Activated CD8-positive, alpha-beta memory T cell treated with anti-CD3 and anti-CD28 coated beads, Interleukin-2, amount 50 U/mL, for 4 hours (primary cell): Measurements from ENCODE around the gene KDM3A.

Experiments used
- DNase-seq: peaks from one replicate; pipeline ENCODE4 v3.0.0-alpha.2; 2020

Gene KDM3A

DNA sequence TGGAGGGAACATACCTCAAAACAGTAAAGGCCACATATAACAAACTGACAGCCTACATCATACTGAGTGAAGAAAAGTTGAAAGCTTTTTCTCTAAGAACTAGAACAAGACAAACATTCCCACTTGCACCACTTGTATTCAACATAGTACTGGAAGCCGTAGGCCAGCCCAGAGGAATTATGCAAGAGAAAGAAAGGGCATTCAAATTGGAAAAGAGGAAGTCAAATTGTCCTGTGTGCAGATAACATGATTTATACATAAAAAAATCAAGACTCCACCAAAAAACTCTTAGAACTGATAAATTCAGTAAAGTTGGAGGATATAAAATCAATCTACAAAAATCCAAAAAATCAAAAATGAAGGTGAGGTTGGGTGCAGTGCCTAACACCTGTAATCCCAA lies 8.0 kb upstream of the KDM3A start:
- no peak for DNase-seq

DNA sequence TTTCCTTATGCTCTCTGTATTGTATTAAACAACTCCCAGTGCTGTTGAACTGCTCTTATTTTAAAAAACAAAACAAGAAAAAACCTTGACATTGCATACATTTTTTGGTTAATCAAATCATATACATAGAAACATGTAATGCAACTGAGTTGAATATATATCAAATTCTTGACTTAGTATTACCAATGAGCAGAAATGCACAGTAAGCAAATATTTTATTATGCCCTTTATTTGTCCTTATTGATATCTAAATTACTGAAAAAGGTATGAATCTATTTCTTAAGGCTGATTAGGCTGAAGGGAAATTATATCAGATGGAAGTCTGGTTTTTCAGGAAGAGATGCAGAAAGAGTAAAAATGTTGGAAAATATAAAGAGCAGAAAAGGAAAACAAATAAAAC lies 6.9 kb upstream of the KDM3A start:
- DNase-seq, result no peak

DNA sequence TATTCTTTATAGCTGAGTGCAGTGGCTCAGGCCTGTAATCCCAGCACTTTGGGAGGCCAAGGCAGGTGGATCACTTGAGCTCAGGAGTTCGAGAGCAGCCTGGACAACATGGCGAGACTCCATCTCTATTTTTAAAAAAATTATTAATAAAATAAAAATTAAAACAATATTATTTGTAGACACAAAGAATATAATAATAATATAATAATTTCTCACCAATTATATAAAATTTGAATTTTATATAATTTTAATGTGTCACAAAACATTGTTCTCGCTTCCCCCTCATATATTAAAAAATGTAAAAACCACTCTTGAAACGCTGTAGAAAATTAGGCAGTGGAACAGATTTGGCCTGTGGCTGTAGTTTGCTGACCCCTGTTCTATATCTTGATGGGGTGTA lies 5.6 kb upstream of the KDM3A start:
- DNase-seq, result no peak

DNA sequence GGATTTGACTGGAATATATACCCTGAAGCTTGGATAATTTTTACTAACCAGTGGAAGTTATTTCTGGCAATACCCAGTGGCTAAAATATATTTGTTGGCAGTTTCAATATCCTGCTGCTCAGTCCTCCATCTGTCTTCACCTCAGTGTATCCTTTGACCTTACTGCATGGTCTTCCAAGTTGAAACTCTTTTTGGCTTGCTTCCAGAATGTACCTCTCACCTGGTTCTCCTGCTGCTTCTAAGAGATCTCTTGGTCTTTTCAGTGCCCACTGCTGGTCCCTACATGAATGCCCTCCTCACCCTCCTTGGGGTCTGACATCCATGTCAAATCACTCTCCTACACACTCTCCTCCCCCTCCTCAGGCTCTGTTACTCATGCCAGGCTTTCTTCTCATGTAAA lies 4.8 kb upstream of the KDM3A start:
- no peak for DNase-seq

DNA sequence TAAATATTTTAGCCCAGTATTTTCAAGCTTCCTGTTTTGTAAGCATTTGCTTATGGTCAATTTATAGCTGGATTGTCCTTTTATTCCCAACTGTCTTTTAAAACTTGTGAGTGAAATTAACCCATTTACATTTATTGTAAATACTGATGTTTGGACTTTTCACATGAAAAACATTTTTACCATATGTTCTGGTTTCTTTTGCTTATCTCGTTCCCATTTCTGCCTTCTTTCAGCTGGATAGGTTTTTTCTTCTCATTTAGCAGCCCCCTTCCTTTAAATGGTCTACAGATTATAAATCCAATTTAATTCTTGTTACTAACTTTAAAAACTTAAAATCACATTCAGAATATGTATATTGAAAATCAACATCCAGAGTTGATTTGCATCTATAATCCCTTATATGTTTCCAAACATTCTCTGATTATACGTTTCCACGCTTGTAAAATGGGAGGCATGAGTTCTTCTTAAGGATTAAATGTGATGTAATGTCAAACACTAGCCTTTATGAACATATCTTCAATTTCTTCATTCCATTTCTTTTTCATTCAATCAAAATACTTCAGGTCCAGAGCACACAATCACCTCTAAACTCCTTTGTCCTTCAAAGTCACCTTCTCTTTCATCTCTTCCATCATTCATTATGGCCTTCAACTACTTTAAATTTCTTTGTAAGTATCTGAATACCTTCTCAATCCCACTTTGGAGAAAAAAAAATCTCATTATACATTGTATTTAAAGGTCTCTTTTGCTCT lies 1.1 kb upstream of the KDM3A start:
- no peak for DNase-seq

DNA sequence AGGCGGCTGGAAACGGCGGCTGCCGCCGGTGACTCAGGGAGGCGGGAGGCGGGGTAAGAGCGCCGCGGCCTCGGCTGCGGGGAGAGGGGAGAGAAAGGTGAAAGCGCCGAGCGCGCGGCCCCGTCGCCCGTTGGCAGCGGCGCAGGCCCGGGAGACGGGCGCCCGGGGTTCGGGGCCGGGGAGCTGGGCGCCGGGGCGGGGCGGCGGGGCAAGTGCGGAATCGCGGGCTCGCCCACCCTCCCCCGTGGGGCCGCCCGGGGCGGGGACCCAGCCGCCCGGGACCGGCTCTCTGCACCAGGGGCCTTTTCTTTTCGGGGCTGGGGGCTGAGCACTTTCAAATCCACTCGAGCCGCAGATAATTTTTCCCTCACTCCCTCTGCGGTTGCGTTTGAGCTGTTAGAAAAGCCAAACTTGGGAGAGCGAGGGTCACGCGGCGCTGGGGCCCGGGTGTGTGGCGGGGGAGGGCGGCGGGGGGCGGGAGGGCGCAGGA lies 266 bp downstream of the KDM3A start:
- no peak for DNase-seq

DNA sequence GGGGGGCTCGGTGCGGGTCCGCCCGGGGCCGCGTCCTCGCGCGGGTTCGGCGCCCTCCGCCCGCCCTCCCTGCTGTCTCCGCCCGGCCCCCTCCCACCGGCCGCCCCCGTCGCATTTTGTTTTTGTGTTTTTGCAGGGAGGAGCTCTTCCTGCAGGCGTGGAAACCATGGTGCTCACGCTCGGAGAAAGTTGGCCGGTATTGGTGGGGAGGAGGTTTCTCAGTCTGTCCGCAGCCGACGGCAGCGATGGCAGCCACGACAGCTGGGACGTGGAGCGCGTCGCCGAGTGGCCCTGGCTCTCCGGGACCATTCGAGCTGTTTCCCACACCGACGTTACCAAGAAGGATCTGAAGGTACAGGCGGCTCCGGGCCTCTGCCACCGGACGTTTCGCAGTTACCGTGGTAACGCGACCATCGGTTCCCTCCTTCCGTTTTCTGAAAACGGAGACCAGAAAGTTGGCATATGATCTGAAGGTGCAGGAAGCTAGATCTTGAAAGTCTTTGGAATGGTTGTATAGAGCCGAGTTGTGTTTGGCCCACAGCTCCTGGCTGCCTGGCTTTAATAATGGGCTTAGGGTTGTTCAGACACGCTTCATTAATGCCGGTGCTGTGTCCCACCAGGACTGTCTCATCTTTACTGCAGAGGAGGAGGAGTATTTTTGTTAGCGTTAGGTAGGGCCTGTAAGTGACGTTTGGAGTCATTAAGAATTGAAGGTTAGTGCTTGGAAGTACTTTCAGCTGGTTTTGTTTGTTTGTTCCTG lies 891 bp downstream of the KDM3A start:
- DNase-seq, result peak; percentile 64

DNA sequence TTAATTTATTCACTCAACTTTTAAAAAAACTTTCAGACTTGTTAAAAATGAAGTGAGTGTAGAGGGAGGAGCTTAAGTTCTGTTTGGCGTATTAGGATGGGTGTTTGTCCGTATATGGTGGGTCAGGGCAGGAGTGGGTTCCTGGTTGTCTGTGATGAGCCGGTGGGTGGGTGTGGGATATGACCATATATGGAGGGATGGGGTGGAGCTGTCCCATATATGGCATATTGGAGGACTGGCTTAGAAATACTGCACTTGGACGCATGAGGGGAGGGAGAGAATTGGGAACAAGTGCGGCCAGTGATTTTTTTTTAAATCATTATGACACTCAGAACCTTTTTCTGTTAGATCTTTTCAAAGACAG lies 1.5 kb downstream of the KDM3A start:
- peak; percentile 65 for DNase-seq

DNA sequence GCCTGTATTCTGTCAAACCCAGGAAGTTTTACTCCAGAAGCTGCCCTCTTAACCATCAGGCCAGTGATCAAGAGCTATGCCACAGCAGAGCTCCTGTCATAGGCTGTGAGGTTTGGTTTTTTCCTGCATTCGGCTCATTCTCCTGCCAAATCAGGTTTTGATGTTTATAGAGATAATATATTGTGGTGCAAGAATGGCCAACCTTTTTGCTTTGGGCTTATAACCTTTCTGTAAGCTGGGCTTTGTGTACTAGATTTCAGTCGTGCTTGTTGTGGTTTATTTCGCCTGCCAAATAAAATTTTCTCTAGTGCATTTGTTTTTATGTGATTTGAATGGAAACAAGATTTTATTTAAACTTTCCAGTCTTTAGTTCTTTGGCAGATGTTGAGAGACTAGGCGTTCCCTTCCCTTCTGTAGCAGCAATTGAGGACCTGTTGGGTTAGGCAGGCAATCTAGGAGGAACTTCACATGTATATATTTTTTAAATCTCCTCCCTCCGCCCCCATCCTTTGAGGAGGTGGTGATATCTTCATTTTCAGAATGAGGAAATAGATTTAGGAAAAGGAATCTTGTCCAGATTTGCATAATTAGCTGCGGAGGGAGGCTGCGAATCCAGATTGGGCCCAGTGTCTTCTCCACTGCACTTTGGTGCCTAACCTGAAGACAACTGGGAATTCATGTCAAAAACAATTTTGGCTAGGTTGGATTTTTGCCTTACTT lies 2.6 kb downstream of the KDM3A start:
- no peak for DNase-seq

DNA sequence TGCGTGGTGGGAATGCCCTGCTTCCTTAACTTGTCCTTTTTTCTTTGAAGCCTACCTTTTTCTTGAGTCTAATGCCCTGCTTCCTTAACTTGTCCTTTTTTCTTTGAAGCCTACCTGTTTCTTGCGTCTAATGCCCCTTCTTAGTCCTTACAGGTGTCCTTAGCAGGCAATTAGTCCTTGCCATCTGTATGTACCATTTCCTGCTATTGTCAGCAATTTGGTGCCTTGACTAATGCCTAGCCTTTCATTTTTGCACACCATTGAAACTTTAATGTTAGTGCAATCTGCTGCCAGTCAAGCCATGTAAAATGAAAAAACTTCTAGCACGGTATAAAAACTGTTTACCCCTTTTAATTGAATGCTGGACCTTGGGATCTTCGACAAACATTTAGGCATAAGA lies 4.3 kb downstream of the KDM3A start:
- no peak for DNase-seq

DNA sequence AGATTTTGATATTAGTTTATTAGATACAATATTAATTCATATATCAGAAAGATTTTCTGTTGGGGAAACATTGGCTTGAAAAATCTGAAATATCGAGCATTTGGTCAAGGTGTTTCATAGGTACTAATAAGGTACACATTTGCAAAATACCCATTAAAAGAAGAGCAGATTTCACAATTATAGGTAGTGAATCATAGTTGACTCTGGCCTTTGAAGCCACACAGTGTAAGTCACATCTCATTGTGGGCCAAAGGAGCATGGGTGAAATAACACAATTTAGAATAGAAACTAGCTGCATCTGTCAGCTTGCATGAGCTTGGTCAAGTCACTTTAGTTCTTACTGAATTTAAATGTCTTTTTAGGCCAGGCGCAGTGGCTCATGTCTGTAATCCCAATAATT lies 4.9 kb downstream of the KDM3A start:
- no peak for DNase-seq

DNA sequence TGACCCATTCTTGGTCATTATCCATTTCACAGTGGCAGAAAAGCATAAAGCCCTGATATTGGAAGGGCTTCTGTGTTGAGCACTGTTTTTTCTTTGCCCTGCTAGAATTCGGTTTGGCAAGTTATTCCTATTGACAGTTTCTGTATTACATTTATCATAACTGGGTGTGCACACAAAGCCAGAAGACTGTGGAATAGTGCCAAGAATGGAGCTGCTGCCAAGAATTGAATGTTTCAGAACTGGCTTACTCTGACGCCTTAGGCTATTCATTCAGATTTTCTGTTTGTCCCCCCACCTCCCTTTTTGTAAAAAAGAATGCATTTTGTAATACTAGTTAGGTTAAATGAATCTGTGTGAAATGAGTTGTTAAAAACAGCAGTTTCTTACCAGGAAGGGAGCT lies 12.7 kb downstream of the KDM3A start:
- no peak for DNase-seq

DNA sequence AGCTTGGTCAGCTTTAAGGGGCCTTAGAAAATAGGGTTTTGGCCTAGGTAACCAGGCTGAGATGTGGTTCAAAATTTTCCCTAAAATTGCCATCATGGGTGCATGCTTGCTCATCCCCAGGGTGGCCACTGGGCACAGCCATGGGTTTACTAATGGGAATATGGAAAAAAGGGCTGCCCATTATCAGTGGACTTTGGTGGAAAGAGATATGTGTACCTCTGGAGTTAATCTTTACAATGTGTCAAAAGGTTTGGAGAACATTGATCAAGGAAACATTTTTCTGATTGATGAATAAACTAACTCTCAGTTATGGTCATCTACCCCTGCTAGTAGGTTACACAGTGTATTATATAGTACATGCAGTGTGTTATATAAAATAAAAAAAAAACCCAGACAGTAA lies 13.1 kb downstream of the KDM3A start:
- no peak for DNase-seq

DNA sequence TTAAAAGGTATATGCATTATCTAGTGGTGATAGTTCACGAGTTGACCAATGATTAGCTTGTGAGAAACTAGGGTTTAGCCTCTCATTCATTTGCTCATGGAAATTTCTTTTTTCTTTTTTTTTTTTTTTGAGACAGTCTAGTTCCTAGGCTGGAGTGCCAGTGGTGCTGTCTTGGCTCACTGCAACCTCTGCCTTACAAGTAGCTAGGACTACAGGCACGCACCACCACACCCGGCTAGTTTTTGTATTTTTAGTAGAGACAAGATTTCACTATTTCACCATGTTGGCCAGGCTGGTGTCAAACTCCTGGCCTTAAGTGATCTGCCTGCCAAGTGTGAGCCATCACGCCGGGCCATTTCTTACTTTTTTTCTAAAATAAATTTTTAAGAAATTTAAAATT lies 14.0 kb downstream of the KDM3A start:
- DNase-seq, result no peak

DNA sequence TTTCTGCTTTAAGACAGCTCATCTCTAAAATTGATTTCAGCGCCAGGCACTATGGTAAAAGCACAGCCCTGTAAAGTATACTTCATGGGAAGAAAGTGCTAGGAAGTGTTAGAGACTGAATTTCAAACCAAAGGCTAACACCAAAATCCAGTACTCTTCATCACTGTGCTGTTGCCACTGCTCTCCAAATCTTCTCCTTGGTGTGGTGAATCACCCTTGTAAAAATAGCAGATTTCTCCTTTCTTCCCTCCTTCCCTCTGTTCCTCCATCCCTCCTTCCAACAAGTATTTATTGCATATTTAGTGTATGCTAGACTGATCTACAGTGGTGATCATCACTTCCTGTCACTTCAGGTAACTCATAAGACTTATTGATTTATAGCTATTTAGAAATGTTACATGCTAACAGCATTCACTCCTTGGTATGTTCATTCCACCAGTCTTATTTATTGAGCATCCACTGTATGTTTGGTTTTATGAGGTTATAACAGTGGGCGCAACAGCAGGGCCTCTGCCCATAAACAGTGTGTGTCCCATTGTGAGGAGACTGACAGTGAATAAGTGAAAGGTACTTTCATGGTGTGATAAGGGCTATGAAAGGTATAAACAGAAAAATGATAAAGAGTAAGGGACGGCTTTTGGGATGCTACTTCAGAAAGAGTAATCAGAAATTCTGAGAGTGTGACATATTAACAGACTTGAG lies 20.0 kb downstream of the KDM3A start:
- no peak for DNase-seq

DNA sequence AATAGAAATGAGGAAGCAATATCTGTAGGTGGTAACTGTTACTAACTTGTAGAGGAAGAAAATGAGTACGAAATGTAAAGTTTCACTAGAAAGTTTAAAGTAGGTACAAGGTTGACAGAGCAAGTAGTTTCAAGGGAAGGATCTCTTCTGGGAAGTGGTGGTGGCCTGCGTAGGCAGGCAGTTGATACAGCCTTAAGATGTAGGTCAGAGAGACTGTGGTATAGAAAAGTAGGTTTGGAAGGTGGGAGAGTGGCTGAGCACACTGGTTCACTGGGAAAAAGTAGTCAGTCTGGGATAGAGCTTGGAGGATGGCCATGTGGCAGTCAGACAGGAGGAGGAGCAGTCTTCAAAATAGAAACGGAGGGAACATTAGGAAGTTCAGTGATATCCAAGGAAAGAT lies 23.5 kb downstream of the KDM3A start:
- no peak for DNase-seq

DNA sequence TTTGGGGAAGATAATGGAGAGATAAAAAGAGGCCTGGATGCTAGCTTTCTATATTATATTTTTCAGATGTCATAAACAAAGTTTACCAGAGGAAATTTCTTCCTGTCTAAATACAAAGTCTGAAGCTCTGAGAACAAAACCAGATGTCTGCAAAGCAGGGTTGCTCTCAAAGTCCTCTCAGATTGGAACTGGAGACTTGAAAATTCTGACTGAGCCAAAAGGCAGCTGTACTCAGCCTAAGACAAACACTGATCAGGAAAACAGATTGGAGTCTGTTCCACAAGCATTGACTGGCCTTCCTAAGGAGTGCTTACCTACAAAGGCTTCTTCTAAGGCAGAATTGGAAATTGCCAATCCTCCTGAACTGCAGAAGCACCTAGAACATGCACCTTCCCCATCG lies 25.1 kb downstream of the KDM3A start:
- no peak for DNase-seq

DNA sequence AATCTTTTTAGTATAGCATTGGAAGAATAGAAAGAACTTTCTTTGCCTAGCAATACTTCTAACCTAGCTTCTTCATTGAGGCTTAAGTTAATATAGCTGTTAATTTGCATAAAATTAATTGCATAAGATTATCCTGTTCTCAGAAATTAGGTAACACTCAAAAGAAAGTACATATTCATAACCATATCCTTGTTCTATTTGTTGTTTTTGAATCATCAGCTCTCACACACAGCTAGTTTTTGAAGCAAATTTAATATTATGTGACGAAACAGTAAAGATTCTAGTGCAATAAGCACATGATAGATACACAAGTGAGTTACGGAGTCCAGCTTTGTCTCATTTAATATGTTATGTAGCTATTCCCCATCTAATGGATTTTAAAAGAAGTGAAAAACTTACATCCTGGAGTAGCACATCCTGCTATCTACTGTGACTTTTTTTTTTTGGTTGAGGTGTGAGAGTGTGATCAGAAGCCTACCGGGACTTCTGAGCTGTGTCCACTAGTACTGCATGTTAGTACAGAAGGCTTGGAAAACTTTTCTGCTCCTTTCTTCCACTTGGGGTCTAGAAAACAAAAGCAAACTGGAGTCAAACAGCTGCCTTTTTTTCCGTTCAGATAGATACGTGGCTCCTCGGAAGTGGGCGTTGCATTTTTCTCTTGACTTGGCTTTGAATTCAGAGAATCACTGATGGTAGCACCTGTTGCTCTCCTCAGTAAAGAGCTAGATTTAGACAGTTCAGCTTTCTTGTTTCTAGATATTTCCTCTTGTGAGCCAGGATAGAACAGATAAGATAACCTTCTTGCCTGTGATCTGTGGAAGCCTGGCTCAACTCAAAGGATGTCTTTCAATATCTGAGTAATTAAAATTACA lies 27.2 kb downstream of the KDM3A start:
- no peak for DNase-seq

DNA sequence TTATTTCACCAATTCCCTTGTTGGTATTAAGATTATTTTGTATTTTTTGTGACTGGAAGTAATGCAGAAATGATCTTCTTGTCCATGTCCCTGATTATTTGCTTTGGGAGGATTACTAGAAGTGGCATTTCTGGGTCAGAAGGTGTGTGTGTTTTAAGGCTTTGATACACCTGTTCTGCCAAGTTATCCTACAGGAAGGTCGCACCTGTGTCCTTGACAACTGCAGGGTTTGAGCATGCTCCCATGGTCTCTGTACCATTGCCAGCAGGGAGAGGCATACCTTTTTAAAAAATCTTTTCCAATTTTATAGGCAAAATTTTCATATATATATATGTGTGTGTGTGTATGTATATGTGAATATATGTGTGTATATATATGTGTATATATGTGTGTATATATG lies 29.7 kb downstream of the KDM3A start:
- DNase-seq, result no peak

DNA sequence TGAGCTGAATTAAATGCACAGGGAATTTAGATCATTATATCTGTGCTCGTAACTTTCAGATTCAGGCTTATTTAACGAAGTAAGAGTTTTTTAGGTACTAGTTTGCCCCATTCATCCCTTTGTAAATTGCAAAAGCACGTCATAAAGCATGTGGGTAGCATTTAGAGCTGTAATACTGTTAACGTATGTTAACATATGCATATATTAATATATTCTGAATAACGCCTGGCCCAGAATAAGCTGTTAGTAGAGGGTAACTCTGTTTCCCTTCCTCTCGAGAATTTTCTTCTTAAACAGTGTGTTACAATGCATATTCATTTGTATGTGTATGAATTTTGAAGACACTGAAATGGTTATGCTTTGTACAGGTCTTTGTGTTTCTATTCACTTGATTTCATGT lies 30.5 kb downstream of the KDM3A start:
- no peak for DNase-seq

DNA sequence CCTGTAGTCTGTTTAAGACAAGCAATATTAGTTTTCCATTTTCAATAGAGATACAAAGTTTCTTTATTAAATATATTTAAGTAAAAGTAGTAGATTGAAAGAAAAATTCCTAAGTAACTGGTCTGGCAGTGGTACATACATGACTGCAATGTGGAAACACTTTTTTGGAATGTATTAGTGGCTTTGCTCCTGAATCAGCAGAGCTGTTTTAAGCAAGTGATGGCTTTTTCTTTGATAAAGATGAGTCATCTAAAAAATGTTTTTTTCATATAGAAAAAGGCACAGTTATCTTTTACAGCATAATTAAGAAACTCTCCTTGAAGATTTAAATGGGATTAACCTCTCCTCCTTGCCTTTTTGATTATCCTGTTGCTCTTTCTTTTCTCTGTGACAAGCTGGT lies 34.9 kb downstream of the KDM3A start:
- no peak for DNase-seq

DNA sequence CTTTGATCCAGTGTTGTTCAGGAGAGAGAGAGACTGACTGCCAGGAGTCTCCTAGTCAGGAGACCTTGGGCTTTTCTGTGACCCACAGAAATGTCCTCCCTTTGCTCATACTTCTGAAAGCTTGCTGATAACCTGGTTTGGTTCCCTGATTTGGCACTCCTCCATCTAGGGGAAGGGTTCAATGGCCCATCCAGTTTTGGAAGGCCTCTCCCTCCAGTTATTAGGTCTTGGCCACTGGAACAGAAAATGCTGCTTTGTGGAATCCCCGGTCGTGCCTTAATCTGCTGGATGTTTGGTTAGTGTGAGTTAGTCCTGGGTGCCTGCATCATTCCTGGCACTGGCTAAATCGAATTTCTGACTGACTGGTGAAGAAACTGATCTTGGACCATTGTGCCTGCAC lies 35.7 kb downstream of the KDM3A start:
- DNase-seq, result no peak
